ENCODE results near the gene TMEM132C. TPM values are rescaled to one million over a fixed set of nuclear protein-coding genes. Genes with fewer than 3 reads are reported as not detected.

The TMEM132C gene
- total RNA-seq, 1 donor: not detected

GRCh38 chr12:128305336-128305892 lies 38.4 kb downstream of the TMEM132C start:
- H3K4me3 ChIP-seq (ENCODE audit: low read depth, low read length): no peak overlapping the region
- TF ChIP-seq, protein P1, sequence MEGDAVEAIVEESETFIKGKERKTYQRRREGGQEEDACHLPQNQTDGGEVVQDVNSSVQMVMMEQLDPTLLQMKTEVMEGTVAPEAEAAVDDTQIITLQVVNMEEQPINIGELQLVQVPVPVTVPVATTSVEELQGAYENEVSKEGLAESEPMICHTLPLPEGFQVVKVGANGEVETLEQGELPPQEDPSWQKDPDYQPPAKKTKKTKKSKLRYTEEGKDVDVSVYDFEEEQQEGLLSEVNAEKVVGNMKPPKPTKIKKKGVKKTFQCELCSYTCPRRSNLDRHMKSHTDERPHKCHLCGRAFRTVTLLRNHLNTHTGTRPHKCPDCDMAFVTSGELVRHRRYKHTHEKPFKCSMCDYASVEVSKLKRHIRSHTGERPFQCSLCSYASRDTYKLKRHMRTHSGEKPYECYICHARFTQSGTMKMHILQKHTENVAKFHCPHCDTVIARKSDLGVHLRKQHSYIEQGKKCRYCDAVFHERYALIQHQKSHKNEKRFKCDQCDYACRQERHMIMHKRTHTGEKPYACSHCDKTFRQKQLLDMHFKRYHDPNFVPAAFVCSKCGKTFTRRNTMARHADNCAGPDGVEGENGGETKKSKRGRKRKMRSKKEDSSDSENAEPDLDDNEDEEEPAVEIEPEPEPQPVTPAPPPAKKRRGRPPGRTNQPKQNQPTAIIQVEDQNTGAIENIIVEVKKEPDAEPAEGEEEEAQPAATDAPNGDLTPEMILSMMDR (IDR thresholded peaks at IDR 0.05; ENCODE audit: insufficient read depth, low read depth, low read length): no peak
- DNase-seq (ENCODE audit: low read depth): no peak

DNA sequence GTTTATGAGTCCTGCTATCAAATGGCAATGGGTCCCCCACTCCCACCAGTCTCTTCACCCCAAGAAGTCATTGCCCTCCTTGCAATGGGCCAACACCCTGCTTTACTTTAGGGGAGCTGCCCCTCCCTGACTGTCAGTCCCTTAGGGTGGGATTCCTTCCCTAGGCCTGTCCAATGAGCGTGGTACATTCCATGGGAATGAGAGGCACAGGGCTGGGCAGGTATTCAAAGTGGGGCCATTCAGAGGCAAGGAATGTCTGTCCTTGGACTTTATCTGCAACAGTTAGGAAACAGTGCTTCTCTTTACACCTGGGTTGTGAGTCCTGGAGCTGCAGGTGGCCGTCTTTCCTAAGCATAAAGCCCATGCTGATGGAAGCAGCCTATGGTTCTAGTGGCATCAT lies 40.8 kb downstream of the TMEM132C start:
- no peak overlapping the region for H3K4me3 ChIP-seq (ENCODE audit: low read depth, low read length)
- TF ChIP-seq, protein P1 (IDR thresholded peaks at IDR 0.05; ENCODE audit: insufficient read depth, low read depth, low read length): no peak
- DNase-seq (ENCODE audit: low read depth): no peak

GRCh38 chr12:128312661-128313060 lies 45.7 kb downstream of the TMEM132C start:
- no peak for DNase-seq (ENCODE audit: low read depth)
- TF ChIP-seq, protein P1 (IDR thresholded peaks at IDR 0.05; ENCODE audit: insufficient read depth, low read depth, low read length): no peak
- no peak overlapping the region for H3K4me3 ChIP-seq (ENCODE audit: low read depth, low read length)

GRCh38 chr12:128313931-128314330 lies 47.0 kb downstream of the TMEM132C start:
- H3K4me3 ChIP-seq (ENCODE audit: low read depth, low read length): no peak overlapping the region
- DNase-seq (ENCODE audit: low read depth): no peak
- TF ChIP-seq, protein P1 (IDR thresholded peaks at IDR 0.05; ENCODE audit: insufficient read depth, low read depth, low read length): no peak

DNA sequence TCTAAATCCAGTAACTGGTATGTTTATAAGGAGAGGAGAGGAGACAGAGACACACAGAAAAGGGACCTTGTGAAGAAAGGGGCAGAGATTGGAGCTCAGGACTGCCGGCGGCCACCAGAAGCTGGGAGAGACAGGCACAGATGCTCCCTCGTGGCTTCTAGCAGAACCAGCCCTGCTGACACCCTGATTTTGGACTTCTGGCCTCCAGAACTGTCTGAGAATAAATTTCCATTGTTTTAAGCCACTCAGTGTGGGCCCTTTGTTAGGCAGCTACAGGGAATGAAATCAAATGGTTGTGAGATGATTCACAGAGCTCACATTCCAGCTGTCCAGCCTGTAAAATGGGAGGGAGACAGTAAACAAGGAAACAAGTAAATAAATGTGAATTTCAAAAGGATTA lies 47.6 kb downstream of the TMEM132C start:
- TF ChIP-seq, protein P1 (IDR thresholded peaks at IDR 0.05; ENCODE audit: insufficient read depth, low read depth, low read length): no peak
- DNase-seq (ENCODE audit: low read depth): no peak

GRCh38 chr12:128316078-128316477 lies 49.1 kb downstream of the TMEM132C start:
- no peak overlapping the region for H3K4me3 ChIP-seq (ENCODE audit: low read depth, low read length)
- TF ChIP-seq, protein P1 (IDR thresholded peaks at IDR 0.05; ENCODE audit: insufficient read depth, low read depth, low read length): no peak
- DNase-seq (ENCODE audit: low read depth): no peak

More for the DNA sequence above, 47.6 kb downstream of the TMEM132C start:
- H3K4me3 ChIP-seq (ENCODE audit: low read depth, low read length): no peak overlapping the region

- TF ChIP-seq, protein P1 (IDR thresholded peaks at IDR 0.05; ENCODE audit: insufficient read depth, low read depth, low read length): no peak
- DNase-seq (ENCODE audit: low read depth): no peak
- no peak overlapping the region for H3K4me3 ChIP-seq (ENCODE audit: low read depth, low read length)
Measured at GRCh38 chr12:128316973-128317526, 50.1 kb downstream of the TMEM132C start.
